Measurements from ENCODE around the gene MEIOB. TPM values are rescaled to one million over a fixed set of nuclear protein-coding genes. Genes with fewer than 3 reads are reported as not detected.
"Not testable (repeated sequence)": the region's sequence is repeated elsewhere in the genome, so short reads cannot be mapped to it uniquely, and the experiment has no call there.

MEIOB gene
- polyA plus RNA-seq, 1 donor from 2014 or later: not detected

DNA sequence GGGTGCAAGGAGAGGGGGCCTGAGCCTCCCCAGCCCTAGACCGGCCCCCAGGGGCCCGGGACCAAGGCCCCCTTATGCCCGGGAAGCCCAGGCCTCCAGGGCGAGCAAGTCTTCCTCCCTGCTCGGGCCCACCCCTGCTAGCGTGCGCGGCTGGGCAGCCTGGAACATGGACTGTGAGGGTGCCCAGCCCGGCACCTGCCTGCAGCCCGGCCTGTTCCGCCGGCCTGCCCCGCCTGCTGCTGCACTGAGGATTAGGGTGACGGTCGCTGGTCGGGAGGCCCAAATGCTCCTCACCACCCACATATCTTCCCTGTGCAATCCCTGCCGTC lies 40.2 kb upstream of the MEIOB start:
- Mint-ChIP-seq H3K36me3 (no peaks in the 10 kb centered on the region), H3K27me3 (peaks cover 29% of the 10 kb centered on the region), H3K4me3 (no peak overlapping the region), H3K27ac (no peak overlapping the region), H3K4me1 (no peaks in the 10 kb centered on the region), H3K9me3 (no peaks in the 10 kb centered on the region)

DNA sequence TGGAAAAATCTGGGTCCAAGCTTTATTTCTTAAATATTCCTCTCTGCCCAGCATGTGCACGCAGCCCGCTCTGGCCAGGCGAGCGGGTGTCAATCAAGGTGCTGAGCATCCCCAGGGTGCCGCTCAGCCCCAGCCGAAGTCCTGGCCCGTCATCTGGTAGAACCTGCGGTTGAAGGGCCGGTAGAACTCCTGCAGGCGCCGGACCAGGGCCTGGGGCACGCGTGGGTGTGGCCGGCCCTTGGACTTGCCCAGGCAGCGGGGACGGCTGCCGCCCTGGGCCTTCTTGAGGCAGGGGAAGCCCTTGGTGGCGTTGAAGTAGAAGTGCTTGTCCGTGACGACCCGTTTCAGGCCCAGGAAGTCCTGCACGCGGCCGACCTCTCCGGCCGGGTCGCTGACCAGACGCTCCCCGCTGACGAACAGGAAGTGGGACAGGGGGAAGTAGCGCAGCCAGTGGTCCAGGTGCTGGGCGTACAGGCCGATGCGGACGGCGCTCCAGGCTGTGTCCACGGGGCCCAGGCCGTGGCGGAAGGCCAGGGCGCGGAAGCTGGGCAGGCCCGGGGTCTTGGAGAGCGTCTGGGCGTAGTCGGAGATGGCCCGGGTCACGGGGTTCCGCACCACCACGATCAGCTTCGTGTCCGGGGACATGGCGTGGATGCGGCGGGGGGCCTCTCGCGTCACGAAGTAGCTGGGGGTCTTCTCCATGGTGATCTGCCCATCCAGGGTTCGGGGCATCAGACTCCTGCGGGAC lies 39.7 kb upstream of the MEIOB start:
- Mint-ChIP-seq H3K36me3 (no peaks in the 10 kb centered on the region), H3K4me3 (no peak overlapping the region), H3K27me3 (peaks cover 24% of the 10 kb centered on the region), H3K27ac (no peak overlapping the region), H3K9me3 (no peaks in the 10 kb centered on the region), H3K4me1 (no peaks in the 10 kb centered on the region)

DNA sequence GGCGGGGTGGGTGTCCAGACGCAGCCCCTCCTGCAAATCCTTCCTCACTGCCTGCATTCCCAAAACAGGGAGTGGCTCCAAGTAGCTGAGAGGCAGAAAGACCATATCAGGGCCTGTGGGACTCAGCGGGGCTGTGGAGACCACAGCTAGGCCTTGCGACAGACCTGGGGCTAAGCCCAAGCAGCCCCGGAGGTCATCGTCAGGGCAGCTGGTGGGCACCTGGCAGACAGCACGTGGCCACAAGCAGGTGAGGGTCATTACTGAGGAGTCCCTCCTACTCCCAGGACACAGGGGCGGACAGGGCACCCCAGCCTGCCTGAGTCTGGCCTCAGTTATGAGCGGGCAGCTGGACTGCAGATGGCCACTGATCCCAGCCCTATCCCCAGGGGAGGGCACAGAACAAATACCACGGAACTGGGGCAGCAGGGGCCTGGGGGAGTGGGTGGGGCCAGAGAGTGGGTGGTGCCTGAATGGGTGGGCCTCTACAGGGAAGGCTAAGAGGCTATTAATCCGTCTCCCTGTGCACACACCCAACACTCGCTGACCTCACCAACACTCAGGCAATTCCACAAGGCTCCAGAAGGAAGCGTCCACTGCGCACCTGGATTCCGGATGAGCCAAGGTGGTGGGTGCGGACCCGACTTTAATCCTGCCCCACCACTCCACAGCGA lies 37.7 kb upstream of the MEIOB start:
- no peaks in the 10 kb centered on the region for H3K36me3 Mint-ChIP-seq
- H3K4me3 Mint-ChIP-seq: no peak overlapping the region
- H3K27me3 Mint-ChIP-seq: peaks cover 9% of the 10 kb centered on the region
- H3K4me1 Mint-ChIP-seq: no peaks in the 10 kb centered on the region
- no peaks in the 10 kb centered on the region for H3K9me3 Mint-ChIP-seq
- H3K27ac Mint-ChIP-seq: no peak overlapping the region

DNA sequence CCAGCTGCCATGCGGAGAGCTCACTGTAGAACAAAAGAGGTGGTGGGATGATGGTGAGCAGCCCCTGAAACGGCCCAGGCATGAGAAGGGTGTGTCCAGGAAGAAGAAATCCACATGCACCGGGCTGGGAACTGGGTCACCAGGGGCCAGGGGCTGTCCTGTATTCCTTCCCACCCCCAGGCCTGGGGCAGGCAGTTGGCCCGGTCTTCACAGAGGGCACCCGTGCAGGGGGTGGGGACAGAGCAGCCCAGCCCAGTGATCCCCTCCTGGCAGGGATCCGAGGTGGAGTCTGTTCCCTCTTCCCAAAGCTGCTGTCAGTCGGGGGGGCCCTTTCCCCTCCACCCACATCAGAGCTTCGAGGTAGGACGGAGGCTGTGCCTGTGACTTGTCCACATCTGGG lies 37.0 kb upstream of the MEIOB start:
- Mint-ChIP-seq H3K27ac (no peak overlapping the region), H3K36me3 (no peaks in the 10 kb centered on the region)

GRCh38 chr16:1908184-1908583 lies 36.2 kb upstream of the MEIOB start:
- H3K27ac Mint-ChIP-seq: no peak overlapping the region
- no peaks in the 10 kb centered on the region for H3K4me1 Mint-ChIP-seq
- H3K36me3 Mint-ChIP-seq: no peaks in the 10 kb centered on the region
- no peaks in the 10 kb centered on the region for H3K9me3 Mint-ChIP-seq
- peaks cover 8% of the 10 kb centered on the region for H3K27me3 Mint-ChIP-seq
- no peak overlapping the region for H3K4me3 Mint-ChIP-seq

More for the DNA sequence above, 37.0 kb upstream of the MEIOB start:
- Mint-ChIP-seq H3K4me3 (no peak overlapping the region), H3K9me3 (no peaks in the 10 kb centered on the region), H3K27me3 (peaks cover 8% of the 10 kb centered on the region), H3K4me1 (no peaks in the 10 kb centered on the region)

DNA sequence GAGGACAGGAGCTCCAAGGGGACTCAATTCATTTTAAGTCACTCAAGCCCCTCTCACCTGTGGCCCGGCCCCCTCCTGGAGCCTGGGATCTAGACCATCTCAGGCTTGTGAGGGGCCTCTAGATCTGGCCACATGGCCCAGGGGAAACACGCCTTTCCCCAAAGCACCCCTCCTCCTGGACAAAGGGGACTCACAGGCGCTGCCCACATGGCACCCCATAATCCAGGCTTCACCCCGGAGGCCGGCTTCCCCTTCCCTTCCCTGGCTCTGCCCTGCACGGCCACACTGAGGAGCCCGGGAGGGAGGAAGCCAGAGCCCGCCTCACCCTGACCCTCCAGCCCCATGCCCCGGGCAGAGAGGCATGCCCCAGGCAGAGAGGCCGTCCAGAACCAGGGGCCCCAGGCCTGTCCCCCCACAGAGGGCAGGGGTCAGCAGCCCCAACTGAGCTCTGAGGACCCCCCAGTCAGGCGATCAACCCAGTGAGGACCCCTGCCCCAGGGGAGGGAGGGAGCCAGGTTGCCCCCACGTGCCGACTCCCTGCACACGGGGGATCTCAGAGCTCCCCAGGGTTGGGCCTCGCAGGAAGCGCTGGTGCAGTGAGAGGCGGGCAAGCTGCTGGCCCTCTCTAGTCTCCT lies 35.4 kb upstream of the MEIOB start:
- H3K27ac Mint-ChIP-seq: no peak overlapping the region
- no peaks in the 10 kb centered on the region for H3K4me1 Mint-ChIP-seq
- H3K27me3 Mint-ChIP-seq: peaks cover 6% of the 10 kb centered on the region
- no peak overlapping the region for H3K4me3 Mint-ChIP-seq
- H3K9me3 Mint-ChIP-seq: no peaks in the 10 kb centered on the region
- no peaks in the 10 kb centered on the region for H3K36me3 Mint-ChIP-seq

GRCh38 chr16:1906846-1907165 lies 34.8 kb upstream of the MEIOB start:
- H3K27ac Mint-ChIP-seq: no peak overlapping the region
- H3K27me3 Mint-ChIP-seq: peaks cover 5% of the 10 kb centered on the region
- no peak overlapping the region for H3K4me3 Mint-ChIP-seq
- H3K9me3 Mint-ChIP-seq: no peaks in the 10 kb centered on the region
- no peaks in the 10 kb centered on the region for H3K4me1 Mint-ChIP-seq
- H3K36me3 Mint-ChIP-seq: no peaks in the 10 kb centered on the region

GRCh38 chr16:1906055-1906845 lies 34.3 kb upstream of the MEIOB start:
- Mint-ChIP-seq H3K27ac (no peak overlapping the region), H3K36me3 (no peaks in the 10 kb centered on the region), H3K9me3 (no peaks in the 10 kb centered on the region), H3K4me1 (no peaks in the 10 kb centered on the region), H3K27me3 (peaks cover 5% of the 10 kb centered on the region), H3K4me3 (no peak overlapping the region)

DNA sequence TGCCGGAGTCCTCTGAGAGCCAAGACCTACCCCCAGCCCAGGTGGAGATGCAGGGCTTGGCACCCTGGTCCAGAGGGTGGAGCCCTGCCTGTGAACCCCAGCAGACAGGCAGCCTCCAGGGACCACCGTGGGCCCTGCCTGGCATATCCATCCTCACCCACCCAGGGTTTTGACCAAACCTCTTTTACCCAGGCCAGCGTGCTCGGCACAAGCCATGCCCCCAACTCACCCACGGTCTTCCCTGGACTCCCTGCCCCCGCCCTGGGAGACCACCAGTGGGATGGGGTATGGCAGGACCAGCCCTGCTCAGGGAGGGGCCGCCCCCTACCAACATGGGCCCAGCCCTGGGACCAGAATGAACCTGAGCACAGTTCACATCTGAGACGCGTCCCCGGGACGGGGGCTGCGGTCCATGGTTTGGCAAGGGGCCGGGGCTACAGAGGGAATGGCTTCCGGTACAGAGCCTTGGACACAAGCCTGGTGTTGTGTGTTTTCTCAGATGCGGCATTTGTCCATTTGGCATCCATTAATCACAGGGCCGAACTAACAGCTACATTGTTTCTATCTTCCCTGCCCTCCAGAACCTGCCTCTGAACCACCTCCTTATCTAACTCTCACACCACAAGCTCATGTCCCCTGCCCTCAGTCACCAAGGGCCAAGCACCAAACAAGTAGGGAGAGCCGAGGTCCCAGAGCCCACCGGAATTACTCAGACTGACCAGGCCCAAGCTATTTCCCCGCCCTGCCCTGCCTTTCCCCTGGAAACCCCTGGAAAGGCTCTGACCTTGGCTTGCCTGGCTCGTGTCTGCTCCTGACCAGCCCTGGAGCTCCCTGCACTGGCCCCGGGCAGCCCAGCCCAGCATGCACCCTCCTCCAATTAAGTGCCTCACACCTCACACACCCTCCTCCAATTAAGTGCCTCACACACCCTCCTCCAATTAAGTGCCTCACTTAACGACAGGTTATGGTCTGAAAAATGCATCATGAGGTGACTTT lies 32.2 kb upstream of the MEIOB start:
- H3K36me3 Mint-ChIP-seq: no peaks in the 10 kb centered on the region
- no peaks in the 10 kb centered on the region for H3K9me3 Mint-ChIP-seq
- H3K27ac Mint-ChIP-seq: no peak overlapping the region
- H3K27me3 Mint-ChIP-seq: peaks cover 5% of the 10 kb centered on the region
- no peaks in the 10 kb centered on the region for H3K4me1 Mint-ChIP-seq
- no peak overlapping the region for H3K4me3 Mint-ChIP-seq

DNA sequence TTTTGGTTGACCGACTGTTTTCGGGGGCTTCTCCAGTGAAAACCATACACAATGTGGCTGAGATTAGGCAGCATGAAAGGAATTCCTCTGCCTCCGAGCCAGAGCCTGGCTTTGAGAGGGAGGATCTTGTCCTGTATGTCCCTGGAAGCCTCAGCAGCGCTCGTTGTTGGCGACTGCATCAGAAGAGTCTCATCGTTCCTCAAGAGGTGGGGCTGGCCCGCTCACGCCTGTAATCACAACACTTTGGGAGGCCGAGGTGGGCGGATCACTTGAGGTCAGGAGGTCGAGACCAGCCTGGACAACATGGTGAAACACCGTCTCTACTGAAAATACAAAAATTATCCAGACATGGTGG lies 31.2 kb upstream of the MEIOB start:
- Mint-ChIP-seq H3K4me3 (no peak overlapping the region), H3K4me1 (no peaks in the 10 kb centered on the region), H3K27ac (no peak overlapping the region), H3K9me3 (no peaks in the 10 kb centered on the region), H3K36me3 (no peaks in the 10 kb centered on the region), H3K27me3 (peaks cover 2% of the 10 kb centered on the region)

DNA sequence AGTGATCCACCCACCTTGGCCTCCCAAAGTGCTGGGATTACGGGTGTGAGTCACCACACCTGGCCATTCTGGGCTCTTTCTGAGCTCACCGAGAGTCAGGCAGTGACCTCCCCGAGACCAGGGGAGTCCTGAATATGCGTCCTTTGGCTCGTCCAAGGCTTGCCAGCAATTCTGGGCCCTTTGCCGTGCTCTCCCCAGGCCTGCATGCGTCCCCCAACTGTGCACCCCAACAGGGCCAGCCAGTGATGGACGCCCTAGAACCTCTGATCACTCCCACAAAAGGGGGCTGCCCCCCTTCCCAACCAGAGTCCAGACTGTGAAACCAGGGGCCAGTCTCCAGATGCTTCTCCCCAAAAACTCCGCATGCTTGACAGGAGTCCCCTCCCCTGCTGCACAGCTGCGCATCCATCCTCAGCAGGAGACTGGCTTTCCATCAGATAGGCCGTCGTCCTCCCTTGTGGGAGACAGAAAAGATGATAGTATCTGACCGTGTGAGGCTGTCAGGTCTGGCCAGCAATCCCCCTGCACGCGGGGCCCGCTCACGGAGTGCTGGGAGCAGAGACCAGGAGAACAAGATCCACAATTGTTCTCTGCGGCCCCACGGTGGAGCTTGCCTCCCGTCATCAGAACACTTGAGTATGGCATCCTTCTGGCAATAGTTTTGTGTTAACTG lies 30.7 kb upstream of the MEIOB start:
- H3K27ac Mint-ChIP-seq: no peak overlapping the region
- H3K36me3 Mint-ChIP-seq: no peaks in the 10 kb centered on the region
- no peaks in the 10 kb centered on the region for H3K9me3 Mint-ChIP-seq
- peak overlapping the region in 1 of 4 donors; percentile 60 for H3K4me3 Mint-ChIP-seq
- peaks cover 2% of the 10 kb centered on the region for H3K27me3 Mint-ChIP-seq
- no peaks in the 10 kb centered on the region for H3K4me1 Mint-ChIP-seq

DNA sequence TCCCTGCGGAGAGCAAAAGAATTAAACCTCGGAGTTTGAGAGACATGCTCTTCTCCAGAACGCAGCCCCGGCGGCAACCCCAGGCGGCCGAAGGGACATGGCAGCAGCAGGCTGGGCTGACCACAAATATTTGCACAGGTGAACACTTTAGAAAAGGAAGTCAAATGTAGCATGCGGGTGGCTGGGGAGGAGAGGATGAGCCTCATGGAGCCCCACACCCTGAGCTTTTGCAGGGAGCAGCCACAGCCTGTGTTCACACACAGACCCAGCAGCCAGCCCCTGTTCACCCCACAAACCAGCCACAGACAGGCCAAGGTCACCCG lies 28.4 kb upstream of the MEIOB start:
- Mint-ChIP-seq H3K9me3 (no peaks in the 10 kb centered on the region), H3K27ac (no peak overlapping the region), H3K36me3 (no peaks in the 10 kb centered on the region), H3K27me3 (peaks cover 4% of the 10 kb centered on the region), H3K4me3 (no peak overlapping the region), H3K4me1 (no peaks in the 10 kb centered on the region)

- Mint-ChIP-seq H3K9me3 (no peaks in the 10 kb centered on the region), H3K27me3 (peaks cover 4% of the 10 kb centered on the region), H3K36me3 (no peaks in the 10 kb centered on the region), H3K4me1 (no peaks in the 10 kb centered on the region), H3K4me3 (no peak overlapping the region), H3K27ac (no peak overlapping the region)
These were observed 27.9 kb upstream of the MEIOB start for GRCh38 chr16:1899641-1900451.

- not testable (repeated sequence) for H3K4me3 Mint-ChIP-seq, H3K27ac Mint-ChIP-seq, H3K27me3 Mint-ChIP-seq
These were observed 25.7 kb upstream of the MEIOB start for GRCh38 chr16:1897692-1898091.

More at GRCh38 chr16:1897692-1898091, 25.7 kb upstream of the MEIOB start:
- H3K36me3 Mint-ChIP-seq, H3K4me1 Mint-ChIP-seq, H3K9me3 Mint-ChIP-seq: not testable (repeated sequence)
